H1 (cell line): ENCODE data around the gene RETREG1. TPM values are rescaled to one million over a fixed set of nuclear protein-coding genes. Genes with fewer than 3 reads are reported as not detected.

ENCODE experiments used
- FOSL1 ChIP-seq: IDR thresholded peaks from 2 replicates; pipeline ENCODE4 v1.6.1; 2011; ENCODE audit warnings: mild to moderate bottlenecking, low read depth, low read length, moderate library complexity; ENCODE audit not compliant: insufficient read depth
- NRF1 ChIP-seq: IDR thresholded peaks from 2 replicates; pipeline ENCODE4 v1.6.1; 2011; ENCODE audit warnings: mild to moderate bottlenecking, low read depth, low read length, improper control_type of control experiment
- RFX5 ChIP-seq: IDR thresholded peaks from 2 replicates; pipeline ENCODE4 v1.6.1; 2011; ENCODE audit warnings: low read depth, low read length, improper control_type of control experiment, borderline replicate concordance
- RXRA ChIP-seq: IDR thresholded peaks from 2 replicates; pipeline ENCODE4 v1.6.1; 2011; ENCODE audit warnings: low read depth, mild to moderate bottlenecking, low read length, moderate library complexity; ENCODE audit not compliant: insufficient read depth
- YY1 ChIP-seq: IDR thresholded peaks from 2 replicates; pipeline ENCODE4 v1.6.1; 2011; ENCODE audit warnings: low read depth, mild to moderate bottlenecking, low read length
- polyA plus RNA-seq, 7 experiments: library from polyadenylated mRNA; depleted of rRNA in 3 of 7; stranded (reverse) in 5 of 7; unstranded in 2 of 7; fragments of >200 nt in 5 of 7; fragments of 200-250 nt in 2 of 7; gene quantifications; 1 replicate in 5 of 7; 2 replicates in 1 of 7; 4 replicates in 1 of 7; pipeline versions ENCODE4 v1.2.1 to v1.2.3, GENCODE V29; 2011 to 2013; ENCODE audit warnings: missing spikeins in 2 of 7, mixed read lengths in 2 of 7
- total RNA-seq: library from RNA; stranded (reverse); fragmentation: NEBNext Ultra II Directional; extraction: Animal tissue kit (Norgen Biotek cat#: 25700); gene quantifications from 2 replicates; pipeline ENCODE4 v1.2.1, GENCODE V29; 2021
- TF ChIP-seq, protein P1 (sequence below), 3 experiments: IDR thresholded peaks; 1 replicate in 2 of 3; 2 replicates in 1 of 3; pipeline versions ENCODE4 v1.5.1 to v1.6.1; 2011; ENCODE audit warnings: low read length in 3 of 3, mild to moderate bottlenecking in 3 of 3, inconsistent platforms in 2 of 3, low read depth in 1 of 3, moderate library complexity in 1 of 3; ENCODE audit not compliant: insufficient read depth in 1 of 3; ENCODE audit errors: control extremely low read depth in 1 of 3
- TF ChIP-seq, protein P2 (sequence below): fragments of 300-600 bp; sonication (generic); IDR thresholded peaks from 2 replicates; pipeline ENCODE4 v1.7.1; 2012; ENCODE audit warnings: low read length, moderate library complexity, mild to moderate bottlenecking, inconsistent platforms; ENCODE audit not compliant: insufficient replicate concordance
- TF ChIP-seq, protein P3 (sequence below): IDR thresholded peaks from 2 replicates; pipeline ENCODE4 v1.6.1; 2012; ENCODE audit warnings: inconsistent platforms

RETREG1 gene
- total and polyA plus RNA-seq, 2 of the 8 experiments (the other 6 are each of a cell fraction or from before 2014, with no cell fraction given) = 0.62 to 1.9 TPM

DNA sequence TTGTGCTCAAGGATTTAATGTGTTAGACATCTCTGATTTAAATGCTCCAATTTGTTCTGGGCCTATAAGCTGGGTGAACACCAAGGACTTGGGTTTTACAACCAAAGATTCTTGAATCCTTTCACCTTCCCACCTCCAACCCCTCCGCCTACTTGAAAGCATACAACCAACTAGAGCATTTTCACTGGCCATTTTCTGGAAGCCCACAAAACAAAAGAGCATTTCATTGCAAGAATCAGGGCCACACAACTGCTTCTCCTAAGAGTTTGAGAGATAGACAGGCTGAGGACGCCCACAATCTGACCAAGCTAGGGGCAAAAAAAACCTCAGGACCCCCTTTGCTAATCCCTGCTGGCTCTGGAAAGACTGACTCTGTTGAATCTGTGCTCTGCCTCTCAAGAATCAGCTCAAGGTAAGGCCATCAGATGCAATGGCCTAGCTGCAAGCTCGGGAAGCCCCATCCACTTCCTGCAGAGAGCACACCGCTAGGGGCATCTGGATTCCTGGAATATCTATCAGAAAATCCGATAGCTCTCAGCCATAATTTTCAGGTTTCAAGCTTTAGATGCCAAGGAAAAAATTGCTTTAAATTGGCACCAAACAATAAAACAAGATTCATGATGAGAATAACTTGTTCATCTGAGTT, 57.7 kb downstream of the RETREG1 start (continued):
- TF ChIP-seq, protein P1, sequence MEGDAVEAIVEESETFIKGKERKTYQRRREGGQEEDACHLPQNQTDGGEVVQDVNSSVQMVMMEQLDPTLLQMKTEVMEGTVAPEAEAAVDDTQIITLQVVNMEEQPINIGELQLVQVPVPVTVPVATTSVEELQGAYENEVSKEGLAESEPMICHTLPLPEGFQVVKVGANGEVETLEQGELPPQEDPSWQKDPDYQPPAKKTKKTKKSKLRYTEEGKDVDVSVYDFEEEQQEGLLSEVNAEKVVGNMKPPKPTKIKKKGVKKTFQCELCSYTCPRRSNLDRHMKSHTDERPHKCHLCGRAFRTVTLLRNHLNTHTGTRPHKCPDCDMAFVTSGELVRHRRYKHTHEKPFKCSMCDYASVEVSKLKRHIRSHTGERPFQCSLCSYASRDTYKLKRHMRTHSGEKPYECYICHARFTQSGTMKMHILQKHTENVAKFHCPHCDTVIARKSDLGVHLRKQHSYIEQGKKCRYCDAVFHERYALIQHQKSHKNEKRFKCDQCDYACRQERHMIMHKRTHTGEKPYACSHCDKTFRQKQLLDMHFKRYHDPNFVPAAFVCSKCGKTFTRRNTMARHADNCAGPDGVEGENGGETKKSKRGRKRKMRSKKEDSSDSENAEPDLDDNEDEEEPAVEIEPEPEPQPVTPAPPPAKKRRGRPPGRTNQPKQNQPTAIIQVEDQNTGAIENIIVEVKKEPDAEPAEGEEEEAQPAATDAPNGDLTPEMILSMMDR (IDR thresholded peaks at IDR 0.05; ENCODE audit: control extremely low read depth in 1 of 3, insufficient read depth in 1 of 3, low read depth in 1 of 3, low read length in 3 of 3) = no peak
- TF ChIP-seq RFX5 = no peak
- no peak for TF ChIP-seq NRF1
- no peak for TF ChIP-seq FOSL1
- no peak for TF ChIP-seq RXRA
- TF ChIP-seq, protein P2, sequence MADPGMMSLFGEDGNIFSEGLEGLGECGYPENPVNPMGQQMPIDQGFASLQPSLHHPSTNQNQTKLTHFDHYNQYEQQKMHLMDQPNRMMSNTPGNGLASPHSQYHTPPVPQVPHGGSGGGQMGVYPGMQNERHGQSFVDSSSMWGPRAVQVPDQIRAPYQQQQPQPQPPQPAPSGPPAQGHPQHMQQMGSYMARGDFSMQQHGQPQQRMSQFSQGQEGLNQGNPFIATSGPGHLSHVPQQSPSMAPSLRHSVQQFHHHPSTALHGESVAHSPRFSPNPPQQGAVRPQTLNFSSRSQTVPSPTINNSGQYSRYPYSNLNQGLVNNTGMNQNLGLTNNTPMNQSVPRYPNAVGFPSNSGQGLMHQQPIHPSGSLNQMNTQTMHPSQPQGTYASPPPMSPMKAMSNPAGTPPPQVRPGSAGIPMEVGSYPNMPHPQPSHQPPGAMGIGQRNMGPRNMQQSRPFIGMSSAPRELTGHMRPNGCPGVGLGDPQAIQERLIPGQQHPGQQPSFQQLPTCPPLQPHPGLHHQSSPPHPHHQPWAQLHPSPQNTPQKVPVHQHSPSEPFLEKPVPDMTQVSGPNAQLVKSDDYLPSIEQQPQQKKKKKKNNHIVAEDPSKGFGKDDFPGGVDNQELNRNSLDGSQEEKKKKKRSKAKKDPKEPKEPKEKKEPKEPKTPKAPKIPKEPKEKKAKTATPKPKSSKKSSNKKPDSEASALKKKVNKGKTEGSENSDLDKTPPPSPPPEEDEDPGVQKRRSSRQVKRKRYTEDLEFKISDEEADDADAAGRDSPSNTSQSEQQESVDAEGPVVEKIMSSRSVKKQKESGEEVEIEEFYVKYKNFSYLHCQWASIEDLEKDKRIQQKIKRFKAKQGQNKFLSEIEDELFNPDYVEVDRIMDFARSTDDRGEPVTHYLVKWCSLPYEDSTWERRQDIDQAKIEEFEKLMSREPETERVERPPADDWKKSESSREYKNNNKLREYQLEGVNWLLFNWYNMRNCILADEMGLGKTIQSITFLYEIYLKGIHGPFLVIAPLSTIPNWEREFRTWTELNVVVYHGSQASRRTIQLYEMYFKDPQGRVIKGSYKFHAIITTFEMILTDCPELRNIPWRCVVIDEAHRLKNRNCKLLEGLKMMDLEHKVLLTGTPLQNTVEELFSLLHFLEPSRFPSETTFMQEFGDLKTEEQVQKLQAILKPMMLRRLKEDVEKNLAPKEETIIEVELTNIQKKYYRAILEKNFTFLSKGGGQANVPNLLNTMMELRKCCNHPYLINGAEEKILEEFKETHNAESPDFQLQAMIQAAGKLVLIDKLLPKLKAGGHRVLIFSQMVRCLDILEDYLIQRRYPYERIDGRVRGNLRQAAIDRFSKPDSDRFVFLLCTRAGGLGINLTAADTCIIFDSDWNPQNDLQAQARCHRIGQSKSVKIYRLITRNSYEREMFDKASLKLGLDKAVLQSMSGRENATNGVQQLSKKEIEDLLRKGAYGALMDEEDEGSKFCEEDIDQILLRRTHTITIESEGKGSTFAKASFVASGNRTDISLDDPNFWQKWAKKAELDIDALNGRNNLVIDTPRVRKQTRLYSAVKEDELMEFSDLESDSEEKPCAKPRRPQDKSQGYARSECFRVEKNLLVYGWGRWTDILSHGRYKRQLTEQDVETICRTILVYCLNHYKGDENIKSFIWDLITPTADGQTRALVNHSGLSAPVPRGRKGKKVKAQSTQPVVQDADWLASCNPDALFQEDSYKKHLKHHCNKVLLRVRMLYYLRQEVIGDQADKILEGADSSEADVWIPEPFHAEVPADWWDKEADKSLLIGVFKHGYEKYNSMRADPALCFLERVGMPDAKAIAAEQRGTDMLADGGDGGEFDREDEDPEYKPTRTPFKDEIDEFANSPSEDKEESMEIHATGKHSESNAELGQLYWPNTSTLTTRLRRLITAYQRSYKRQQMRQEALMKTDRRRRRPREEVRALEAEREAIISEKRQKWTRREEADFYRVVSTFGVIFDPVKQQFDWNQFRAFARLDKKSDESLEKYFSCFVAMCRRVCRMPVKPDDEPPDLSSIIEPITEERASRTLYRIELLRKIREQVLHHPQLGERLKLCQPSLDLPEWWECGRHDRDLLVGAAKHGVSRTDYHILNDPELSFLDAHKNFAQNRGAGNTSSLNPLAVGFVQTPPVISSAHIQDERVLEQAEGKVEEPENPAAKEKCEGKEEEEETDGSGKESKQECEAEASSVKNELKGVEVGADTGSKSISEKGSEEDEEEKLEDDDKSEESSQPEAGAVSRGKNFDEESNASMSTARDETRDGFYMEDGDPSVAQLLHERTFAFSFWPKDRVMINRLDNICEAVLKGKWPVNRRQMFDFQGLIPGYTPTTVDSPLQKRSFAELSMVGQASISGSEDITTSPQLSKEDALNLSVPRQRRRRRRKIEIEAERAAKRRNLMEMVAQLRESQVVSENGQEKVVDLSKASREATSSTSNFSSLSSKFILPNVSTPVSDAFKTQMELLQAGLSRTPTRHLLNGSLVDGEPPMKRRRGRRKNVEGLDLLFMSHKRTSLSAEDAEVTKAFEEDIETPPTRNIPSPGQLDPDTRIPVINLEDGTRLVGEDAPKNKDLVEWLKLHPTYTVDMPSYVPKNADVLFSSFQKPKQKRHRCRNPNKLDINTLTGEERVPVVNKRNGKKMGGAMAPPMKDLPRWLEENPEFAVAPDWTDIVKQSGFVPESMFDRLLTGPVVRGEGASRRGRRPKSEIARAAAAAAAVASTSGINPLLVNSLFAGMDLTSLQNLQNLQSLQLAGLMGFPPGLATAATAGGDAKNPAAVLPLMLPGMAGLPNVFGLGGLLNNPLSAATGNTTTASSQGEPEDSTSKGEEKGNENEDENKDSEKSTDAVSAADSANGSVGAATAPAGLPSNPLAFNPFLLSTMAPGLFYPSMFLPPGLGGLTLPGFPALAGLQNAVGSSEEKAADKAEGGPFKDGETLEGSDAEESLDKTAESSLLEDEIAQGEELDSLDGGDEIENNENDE = no peak
- TF ChIP-seq YY1 = no peak
- TF ChIP-seq, protein P3, sequence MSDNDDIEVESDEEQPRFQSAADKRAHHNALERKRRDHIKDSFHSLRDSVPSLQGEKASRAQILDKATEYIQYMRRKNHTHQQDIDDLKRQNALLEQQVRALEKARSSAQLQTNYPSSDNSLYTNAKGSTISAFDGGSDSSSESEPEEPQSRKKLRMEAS = no peak
